ENCODE results near the gene STC2.

DNA sequence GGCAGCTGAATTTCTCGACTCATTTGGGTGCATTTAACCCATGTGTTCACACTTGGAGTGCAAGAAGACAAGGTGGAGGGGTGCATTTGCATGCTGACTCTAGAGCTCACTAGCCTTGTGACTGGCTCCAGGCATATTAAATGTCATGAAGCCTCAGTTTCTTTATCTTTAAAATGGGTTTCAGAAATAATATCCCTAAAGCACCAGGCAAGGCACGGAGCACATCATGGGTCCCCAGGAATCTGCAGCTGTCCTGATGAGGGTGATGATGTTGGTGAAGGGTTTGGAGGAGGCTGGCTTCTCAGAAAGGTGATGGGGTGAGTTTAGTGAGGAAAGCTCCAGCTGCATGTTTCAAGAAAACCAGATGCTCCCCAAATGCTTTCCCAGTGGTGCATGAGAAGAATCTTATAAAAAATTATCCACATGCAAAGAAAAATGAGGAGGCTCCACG is 14.8 kb downstream of the STC2 start:
- TF ChIP-seq, protein P1, sequence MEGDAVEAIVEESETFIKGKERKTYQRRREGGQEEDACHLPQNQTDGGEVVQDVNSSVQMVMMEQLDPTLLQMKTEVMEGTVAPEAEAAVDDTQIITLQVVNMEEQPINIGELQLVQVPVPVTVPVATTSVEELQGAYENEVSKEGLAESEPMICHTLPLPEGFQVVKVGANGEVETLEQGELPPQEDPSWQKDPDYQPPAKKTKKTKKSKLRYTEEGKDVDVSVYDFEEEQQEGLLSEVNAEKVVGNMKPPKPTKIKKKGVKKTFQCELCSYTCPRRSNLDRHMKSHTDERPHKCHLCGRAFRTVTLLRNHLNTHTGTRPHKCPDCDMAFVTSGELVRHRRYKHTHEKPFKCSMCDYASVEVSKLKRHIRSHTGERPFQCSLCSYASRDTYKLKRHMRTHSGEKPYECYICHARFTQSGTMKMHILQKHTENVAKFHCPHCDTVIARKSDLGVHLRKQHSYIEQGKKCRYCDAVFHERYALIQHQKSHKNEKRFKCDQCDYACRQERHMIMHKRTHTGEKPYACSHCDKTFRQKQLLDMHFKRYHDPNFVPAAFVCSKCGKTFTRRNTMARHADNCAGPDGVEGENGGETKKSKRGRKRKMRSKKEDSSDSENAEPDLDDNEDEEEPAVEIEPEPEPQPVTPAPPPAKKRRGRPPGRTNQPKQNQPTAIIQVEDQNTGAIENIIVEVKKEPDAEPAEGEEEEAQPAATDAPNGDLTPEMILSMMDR (IDR thresholded peaks at IDR 0.05) = no peak
- TF ChIP-seq POLR2A (IDR thresholded peaks at IDR 0.05) = no peak

All from thyroid gland (tissue), 4 donors.